ENCODE results near the gene CUX1. TPM values are rescaled to one million over a fixed set of nuclear protein-coding genes. Genes with fewer than 3 reads are reported as not detected.

CUX1 gene
- total and polyA plus RNA-seq, 12 donors: 34.5 to 176 (median 145) TPM

DNA sequence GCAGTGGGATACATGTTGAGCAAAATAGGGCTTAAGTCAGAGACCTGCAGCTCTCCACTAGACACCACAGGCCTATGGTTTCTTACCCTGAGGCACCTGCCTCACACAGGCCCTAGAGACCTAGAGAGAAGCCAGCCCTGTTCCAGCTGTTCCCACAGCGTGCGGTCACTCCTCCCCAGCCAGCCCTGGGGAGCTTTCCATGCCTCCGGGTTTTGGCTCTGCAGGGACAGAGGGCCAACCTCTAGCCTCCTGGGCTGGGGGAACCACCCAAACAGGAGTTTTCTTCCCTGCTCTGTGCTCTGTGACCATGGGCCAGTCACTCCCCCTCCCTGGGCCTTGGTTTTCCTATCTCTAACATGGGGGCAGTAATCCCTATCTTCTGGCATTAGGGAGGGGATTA is 502.2 kb downstream of the CUX1 start:
- no peak overlapping the region for H3K4me3 ChIP-seq
- peaks cover 0 to 25% (median 9%) of the 10 kb centered on the region in 9 donors for H3K4me1 ChIP-seq
- no peaks in the 10 kb centered on the region for H3K9me3 ChIP-seq
- WGBS, 2 donors: 81 to 85% methylated on average over 3 of the region's 3 CpGs
- no peak for TF ChIP-seq CTCF (IDR thresholded peaks at IDR 0.05)
- peaks cover 0 to 10% (median 0%) of the 10 kb centered on the region in 9 donors for H3K36me3 ChIP-seq
- H3K27me3 ChIP-seq: peaks cover 0 to 19% (median 5%) of the 10 kb centered on the region in 7 donors
- peak overlapping the region in 1 of 10 donors; percentile 44 for H3K27ac ChIP-seq
- intact Hi-C loops (cut with DNase I): loop anchor here in 1 of 10 donors (5.0 kb wide), 1 partner anchor 532 kb away; no protein-coding TSS in a partner anchor
- DNase-seq (no peak), ATAC-seq (no peak)

DNA sequence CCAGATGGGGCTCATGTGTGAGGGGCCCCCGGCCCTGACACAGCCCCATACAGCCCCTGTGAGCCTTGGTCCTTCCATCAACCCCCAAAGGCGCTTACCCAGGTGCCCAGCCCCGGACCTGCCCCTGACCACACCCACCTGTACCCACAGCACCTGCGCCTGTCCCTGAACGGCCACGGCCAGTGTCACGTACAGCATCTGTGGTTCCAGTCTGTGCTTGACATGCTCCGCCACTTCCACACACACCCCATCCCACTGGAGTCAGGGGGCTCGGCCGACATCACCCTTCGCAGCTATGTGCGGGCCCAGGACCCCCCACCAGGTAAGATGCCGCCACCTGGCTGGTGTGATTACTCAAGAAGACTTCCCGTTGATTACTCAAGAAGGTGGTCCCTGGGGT is 502.8 kb downstream of the CUX1 start:
- H3K9me3 ChIP-seq: no peaks in the 10 kb centered on the region
- peaks cover 0 to 19% (median 6%) of the 10 kb centered on the region in 7 donors for H3K27me3 ChIP-seq
- intact Hi-C loops (cut with DNase I): loop anchor here in 1 of 10 donors (5.0 kb wide), 1 partner anchor 533 kb away; no protein-coding TSS in a partner anchor
- 96 to 97% methylated on average over 14 of the region's 14 CpGs for WGBS, 2 donors
- H3K36me3 ChIP-seq: peaks cover 0 to 5% (median 0%) of the 10 kb centered on the region in 9 donors
- H3K4me1 ChIP-seq: peaks cover 0 to 25% (median 9%) of the 10 kb centered on the region in 9 donors
- H3K4me3 ChIP-seq: no peak overlapping the region
- H3K27ac ChIP-seq: no peak overlapping the region
- DNase-seq (no peak), ATAC-seq (no peak)
- TF ChIP-seq CTCF (IDR thresholded peaks at IDR 0.05): no peak

- no peak overlapping the region for H3K27ac ChIP-seq
- DNase-seq (no peak), ATAC-seq (peak in 1 of 8 donors; percentile 45)
- H3K36me3 ChIP-seq: peaks cover 0 to 4% (median 0%) of the 10 kb centered on the region in 9 donors
- intact Hi-C loops (cut with DNase I): loop anchor here in 1 of 10 donors (5.0 kb wide), 1 partner anchor 533 kb away; no protein-coding TSS in a partner anchor
- WGBS, 2 donors: 66 to 71% methylated on average over 37 of the region's 37 CpGs
- H3K9me3 ChIP-seq: no peaks in the 10 kb centered on the region
- H3K4me1 ChIP-seq: peaks cover 0 to 25% (median 9%) of the 10 kb centered on the region in 9 donors
- H3K27me3 ChIP-seq: peaks cover 0 to 23% (median 6%) of the 10 kb centered on the region in 7 donors
- peak overlapping the region in 1 of 10 donors; percentile 9 for H3K4me3 ChIP-seq
- TF ChIP-seq CTCF (IDR thresholded peaks at IDR 0.05): no peak
These were observed 503.4 kb downstream of the CUX1 start for GRCh38 chr7:102320601-102321350.

- H3K9me3 ChIP-seq: no peaks in the 10 kb centered on the region
- peak in 6 of 8 donors; percentile 10 to 70 (median 46) for ATAC-seq
- peak in 1 of 2 donors; percentile 30 for DNase-seq
- intact Hi-C loops (cut with DNase I): loop anchor here in 1 of 10 donors (5.0 kb wide), 1 partner anchor 534 kb away; no protein-coding TSS in a partner anchor
- H3K4me1 ChIP-seq: peaks cover 0 to 25% (median 9%) of the 10 kb centered on the region in 9 donors
- TF ChIP-seq CTCF (IDR thresholded peaks at IDR 0.05): peak in 1 of 9 donors; percentile 8
- H3K36me3 ChIP-seq: peaks cover 0 to 4% (median 0%) of the 10 kb centered on the region in 9 donors
- H3K27me3 ChIP-seq: peaks cover 0 to 25% (median 9%) of the 10 kb centered on the region in 7 donors
- no peak overlapping the region for H3K27ac ChIP-seq
- WGBS, 2 donors: 14 to 17% methylated on average over 68 to 73 of the region's 73 CpGs
- peak overlapping the region in 3 of 10 donors; percentile 8 to 33 (median 9) for H3K4me3 ChIP-seq
These were observed 504.1 kb downstream of the CUX1 start for GRCh38 chr7:102321351-102322201.

Measured in heart right ventricle (tissue), 16 donors.